NB4 (cell line): ENCODE measurements around the gene ABHD12.

Source experiments
- DNase-seq: peaks from one replicate; pipeline ENCODE4 v3.0.0; 2010; ENCODE audit warnings: low read depth
- H3K4me3 ChIP-seq: one replicate; pipeline ENCODE4 v1.5.1; 2011; ENCODE audit warnings: mild to moderate bottlenecking, low read depth, low read length, moderate library complexity
- CTCF ChIP-seq: IDR thresholded peaks from one replicate; pipeline ENCODE4 v1.5.1; 2012; ENCODE audit warnings: low read depth, low read length
- MAX ChIP-seq: IDR thresholded peaks from 2 replicates; pipeline ENCODE4 v1.6.1; 2011; ENCODE audit warnings: low read depth, low read length
- MYC ChIP-seq: IDR thresholded peaks from 2 replicates; pipeline ENCODE4 v1.6.1; 2011; ENCODE audit warnings: low read depth, low read length
- POLR2A ChIP-seq: IDR thresholded peaks from 2 replicates; pipeline ENCODE4 v1.6.1; 2011; ENCODE audit warnings: mild to moderate bottlenecking; ENCODE audit not compliant: insufficient read length; ENCODE audit errors: extremely low read depth

The ABHD12 gene

GRCh38 chr20:25276533-25277050 is 114.0 kb downstream of the ABHD12 start:
- no peak overlapping the region for H3K4me3 ChIP-seq
- TF ChIP-seq MAX (no peak), CTCF (no peak), MYC (no peak), POLR2A (no peak)
- no peak for DNase-seq

- H3K4me3 ChIP-seq: no peak overlapping the region
- no peak for DNase-seq
- TF ChIP-seq MAX (no peak), MYC (no peak), POLR2A (no peak), CTCF (no peak)
Measured at GRCh38 chr20:25275813-25276532, 114.7 kb downstream of the ABHD12 start.

GRCh38 chr20:25274891-25275812 is 115.5 kb downstream of the ABHD12 start:
- no peak for TF ChIP-seq MAX
- TF ChIP-seq CTCF: no peak
- TF ChIP-seq MYC: no peak
- TF ChIP-seq POLR2A: no peak
- DNase-seq: no peak
- H3K4me3 ChIP-seq: no peak overlapping the region

- TF ChIP-seq CTCF (no peak), MAX (no peak), MYC (no peak), POLR2A (no peak)
- no peak for DNase-seq
Measured at GRCh38 chr20:25274481-25274880, 116.2 kb downstream of the ABHD12 start.

GRCh38 chr20:25273541-25274358 is 116.9 kb downstream of the ABHD12 start:
- H3K4me3 ChIP-seq: no peak overlapping the region
- DNase-seq: no peak
- TF ChIP-seq CTCF (no peak), MAX (no peak), MYC (no peak), POLR2A (no peak)

More at GRCh38 chr20:25274481-25274880, 116.2 kb downstream of the ABHD12 start:
- H3K4me3 ChIP-seq: no peak overlapping the region
